Middle frontal gyrus (tissue), 1 donor: Measurements from ENCODE around the gene TSC22D2.
"Not testable (repeated sequence)": the region's sequence is repeated elsewhere in the genome, so short reads cannot be mapped to it uniquely, and the experiment has no call there.

Experiments
- DNase-seq: peaks from one replicate; pipeline ENCODE4 v3.0.0-alpha.2; 2015; ENCODE audit warnings: low spot score; ENCODE audit errors: extremely low spot score

TSC22D2 gene

DNA sequence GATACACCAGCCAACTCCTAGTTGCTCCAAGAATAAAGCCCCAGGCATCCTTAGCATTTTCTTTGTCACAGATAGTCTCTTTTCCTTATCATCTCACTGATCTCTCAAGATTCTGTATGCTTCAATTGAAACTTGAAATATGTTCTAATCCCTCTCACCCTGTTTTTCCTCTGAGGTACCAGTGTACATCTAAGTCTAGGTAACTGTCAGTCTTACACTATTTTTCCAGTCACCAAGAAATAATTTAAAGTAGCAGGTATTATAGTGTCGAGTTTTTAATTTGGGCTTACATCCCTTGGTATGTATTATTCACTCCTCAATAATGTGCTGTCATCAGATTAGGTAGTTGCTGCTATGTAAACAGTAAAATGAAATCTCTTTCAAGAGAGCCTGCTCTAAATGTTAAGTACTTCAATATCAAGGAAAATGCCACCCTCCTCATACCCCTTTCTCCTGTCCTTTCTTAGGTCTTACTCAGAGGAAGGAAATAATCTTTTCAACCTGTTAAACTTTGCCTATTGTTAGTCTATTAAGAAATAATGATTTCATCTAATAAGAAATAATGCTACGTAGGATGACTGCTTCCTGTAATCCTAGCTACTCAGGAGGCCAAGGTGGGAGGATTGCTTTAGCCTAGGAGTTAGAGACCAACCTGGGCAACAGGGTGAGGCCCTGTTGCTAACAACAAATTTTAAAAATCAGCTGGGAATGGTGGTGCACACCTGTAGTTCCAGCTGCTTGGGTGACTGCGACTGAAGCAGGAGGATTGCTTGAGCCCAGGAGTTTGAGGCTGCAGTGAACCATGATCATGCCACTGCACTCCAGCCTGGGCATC, 39.8 kb downstream of the TSC22D2 start:
- DNase-seq: no peak

DNA sequence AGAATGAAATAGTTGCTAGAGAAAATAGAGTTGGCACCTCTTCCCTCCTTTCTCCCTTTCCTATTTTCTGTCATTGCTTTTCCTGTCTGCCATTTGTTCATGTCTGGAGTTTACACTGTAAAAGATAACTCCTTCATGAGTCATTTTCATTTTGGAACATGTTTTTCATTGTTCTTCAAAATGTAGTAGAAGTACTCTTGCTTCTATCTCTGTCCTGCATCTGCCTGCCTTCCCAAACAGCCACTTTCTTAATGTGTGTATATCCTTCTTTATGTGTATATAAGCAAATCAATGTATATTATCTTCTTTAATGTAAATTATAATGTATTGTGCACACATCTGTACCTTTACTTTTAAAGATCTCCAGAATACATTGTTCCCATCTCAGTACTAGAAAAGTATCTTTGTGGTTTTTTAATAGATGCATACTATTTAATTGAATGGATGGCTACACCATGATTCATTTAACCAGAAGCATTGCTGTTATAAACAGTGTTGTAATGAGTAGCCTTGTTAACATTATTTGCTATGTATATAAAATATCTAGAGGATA, 41.1 kb downstream of the TSC22D2 start:
- DNase-seq: no peak

- DNase-seq: no peak
Observed at GRCh38 chr3:150450916-150451315, 42.8 kb downstream of the TSC22D2 start.

- no peak for DNase-seq
Observed at GRCh38 chr3:150451329-150452048, 43.4 kb downstream of the TSC22D2 start.

DNA sequence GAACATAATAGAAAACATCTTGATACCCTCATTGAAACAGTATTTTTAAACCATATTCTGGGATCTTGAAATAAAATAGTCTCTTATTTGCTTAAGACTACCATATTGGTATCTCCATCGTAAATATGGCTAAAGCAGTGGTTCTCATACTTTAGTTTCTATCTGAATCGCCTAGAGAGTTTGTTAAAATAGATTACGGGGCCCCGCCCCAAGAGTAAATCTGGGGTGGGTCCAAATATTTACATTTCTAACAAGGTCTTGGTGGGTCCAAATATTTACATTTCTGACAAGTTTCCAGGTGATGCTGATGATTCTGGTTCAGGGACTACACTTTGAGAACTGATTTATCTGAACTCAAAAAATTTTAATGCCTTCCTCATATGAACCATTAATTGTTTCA, 45.3 kb downstream of the TSC22D2 start:
- DNase-seq: no peak

DNA sequence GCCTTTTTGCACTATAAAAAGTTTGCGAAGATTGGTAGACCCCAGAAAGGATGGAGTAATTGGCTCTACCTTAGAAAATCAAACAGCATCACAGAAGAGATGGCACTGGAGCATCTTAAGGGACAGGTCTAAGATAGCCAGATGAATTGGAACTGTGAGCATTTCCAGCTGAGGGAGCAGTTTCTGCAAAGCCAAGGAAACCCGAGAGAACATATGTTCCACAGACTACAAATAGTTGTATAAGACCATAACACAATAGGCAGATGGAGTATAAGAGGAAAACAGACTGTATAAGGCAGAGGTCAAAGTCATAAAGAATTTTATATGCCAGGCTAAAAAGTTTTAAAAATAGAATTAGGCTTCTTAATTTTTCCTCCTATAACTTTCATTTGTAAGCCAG, 46.0 kb downstream of the TSC22D2 start:
- DNase-seq: no peak

- DNase-seq: no peak
Observed at GRCh38 chr3:150454622-150455021, 46.5 kb downstream of the TSC22D2 start.

GRCh38 chr3:150455341-150455740, 47.2 kb downstream of the TSC22D2 start:
- no peak for DNase-seq

DNA sequence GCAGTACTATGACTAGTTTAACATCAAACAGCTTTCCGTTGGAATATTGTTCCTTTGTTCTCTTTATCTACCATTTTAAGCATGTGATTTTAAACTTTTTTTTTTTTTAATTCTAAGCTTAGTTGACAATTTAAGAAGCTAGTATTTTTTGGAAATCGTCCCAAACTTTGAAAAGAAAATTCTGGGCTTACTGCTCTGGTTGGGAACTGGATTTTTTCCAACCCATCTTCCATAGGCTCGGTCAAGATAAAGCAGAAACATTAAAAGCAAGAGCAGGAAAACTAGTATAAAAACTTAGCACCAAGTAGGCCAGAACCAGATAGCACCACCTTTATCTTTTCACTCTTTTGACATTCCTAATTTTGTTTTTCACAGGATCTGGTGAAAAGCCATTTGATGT, 49.9 kb downstream of the TSC22D2 start:
- no peak for DNase-seq

GRCh38 chr3:150460484-150460883, 52.4 kb downstream of the TSC22D2 start:
- no peak for DNase-seq

GRCh38 chr3:150461399-150461798, 53.3 kb downstream of the TSC22D2 start:
- DNase-seq: no peak

- DNase-seq: no peak
Observed at GRCh38 chr3:150462108-150462507, 54.0 kb downstream of the TSC22D2 start.

DNA sequence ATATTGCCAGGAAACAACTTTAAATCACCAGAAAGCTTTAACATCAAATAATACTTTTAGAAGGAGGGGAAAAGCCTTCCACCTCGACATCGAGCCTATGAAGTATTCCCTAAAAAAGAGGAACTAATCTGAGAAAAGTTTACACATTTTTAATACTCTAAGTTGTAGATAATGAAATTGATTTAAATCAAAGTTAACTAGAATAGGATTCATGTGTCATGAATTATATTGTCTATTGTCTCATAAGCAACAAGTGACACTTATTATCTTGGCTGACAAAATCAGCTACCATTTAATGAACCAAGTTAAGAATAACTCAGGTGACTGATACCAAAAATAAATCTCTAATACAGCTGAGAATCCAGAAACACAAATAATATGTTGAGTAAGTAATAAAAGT, 56.6 kb downstream of the TSC22D2 start:
- no peak for DNase-seq

DNA sequence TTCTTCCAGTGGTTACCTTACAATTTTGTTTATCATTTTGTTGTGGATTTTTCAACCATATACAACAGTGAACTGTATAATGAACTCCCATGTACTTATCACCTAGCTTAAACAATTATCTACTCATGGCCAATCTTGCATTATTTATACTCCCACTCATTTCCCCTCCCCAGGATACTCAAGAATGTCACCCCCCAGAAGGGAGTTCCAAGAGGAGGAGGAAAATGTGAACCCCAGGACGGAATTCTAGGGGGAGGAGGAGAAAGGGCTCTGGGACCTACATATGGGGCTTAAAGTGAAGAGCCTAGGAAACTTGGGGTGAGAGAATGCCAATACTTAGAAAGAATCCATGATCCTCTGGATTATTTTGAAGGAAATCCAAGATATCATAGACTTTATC, 59.3 kb downstream of the TSC22D2 start:
- DNase-seq: no peak

- DNase-seq: no peak
Observed at GRCh38 chr3:150469031-150469930, 61.2 kb downstream of the TSC22D2 start.

DNA sequence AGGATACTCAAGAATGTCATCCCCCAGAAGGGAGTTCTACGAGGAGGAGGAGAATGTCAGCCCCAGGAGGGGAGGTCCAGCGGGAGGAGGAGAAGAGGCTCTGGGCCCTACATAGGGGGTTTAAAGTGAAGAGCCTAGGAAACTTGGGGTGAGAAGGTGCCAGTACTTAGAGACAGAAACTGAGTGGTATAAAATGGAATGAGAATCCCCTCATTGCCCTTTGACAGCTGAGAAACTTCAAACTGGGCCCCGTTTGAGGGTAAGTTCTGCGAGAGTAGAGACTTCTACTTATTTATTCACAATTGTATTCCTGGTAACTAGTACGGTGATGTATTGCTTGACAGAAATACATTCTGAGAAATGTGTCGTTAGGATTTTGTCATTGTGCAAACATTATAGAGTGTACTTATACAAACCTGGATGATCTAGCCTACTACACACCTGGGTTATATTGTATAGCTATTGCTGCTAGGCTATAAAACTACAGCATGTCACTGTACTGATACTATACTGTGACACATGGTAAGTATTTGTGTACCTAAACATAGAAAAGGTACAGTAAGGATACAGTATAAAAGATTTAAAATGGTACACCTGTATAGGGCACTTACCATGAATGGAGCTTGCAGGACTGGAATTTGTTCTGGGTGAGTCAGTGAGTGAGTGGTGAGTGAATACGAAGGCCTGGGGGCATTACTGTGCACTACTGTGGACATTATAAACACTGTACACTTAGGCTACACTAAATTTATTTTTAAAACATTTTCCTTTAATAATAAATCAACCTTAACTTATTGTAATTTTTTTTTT, 62.0 kb downstream of the TSC22D2 start:
- DNase-seq: no peak

GRCh38 chr3:150472421-150472820, 64.3 kb downstream of the TSC22D2 start:
- DNase-seq: no peak

DNA sequence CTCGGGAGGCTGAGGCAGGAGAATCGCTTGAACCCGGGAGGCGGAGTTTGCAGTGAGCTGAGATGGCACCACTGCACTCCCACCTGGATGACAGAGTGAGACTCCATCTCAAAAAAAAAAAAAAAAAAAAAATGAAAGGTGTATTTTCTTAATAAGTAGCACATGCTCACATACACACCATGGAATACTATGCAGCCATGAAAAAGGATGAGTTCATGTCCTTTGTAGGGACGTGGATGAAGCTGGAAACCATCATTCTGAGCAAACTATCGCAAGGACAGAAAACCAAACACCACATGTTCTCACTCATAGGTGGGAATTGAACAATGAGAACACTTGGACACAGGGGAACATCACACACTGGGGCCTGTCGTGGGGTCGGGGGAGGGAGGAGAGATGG, 65.1 kb downstream of the TSC22D2 start:
- not testable (repeated sequence) for DNase-seq

DNA sequence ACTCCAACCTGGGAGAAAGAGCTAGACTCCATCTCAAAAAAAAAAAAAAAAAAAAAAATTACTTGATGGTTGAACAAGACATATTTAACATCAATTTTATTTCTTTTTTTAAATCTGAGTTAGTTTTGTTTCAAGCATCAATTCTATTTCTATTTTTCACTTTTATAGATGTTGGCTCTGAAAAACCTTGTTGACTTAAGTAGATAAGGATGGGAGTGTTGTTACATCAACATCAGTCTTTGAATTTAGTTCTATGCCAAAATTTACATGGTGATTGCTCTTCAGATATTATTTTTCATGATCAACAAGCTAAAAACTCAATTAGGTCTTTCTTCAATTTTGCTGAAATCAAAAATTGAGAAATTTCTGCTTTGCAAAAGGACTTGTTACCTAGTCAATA, 71.3 kb downstream of the TSC22D2 start:
- DNase-seq: no peak

GRCh38 chr3:150480877-150481276, 72.8 kb downstream of the TSC22D2 start:
- no peak for DNase-seq

DNA sequence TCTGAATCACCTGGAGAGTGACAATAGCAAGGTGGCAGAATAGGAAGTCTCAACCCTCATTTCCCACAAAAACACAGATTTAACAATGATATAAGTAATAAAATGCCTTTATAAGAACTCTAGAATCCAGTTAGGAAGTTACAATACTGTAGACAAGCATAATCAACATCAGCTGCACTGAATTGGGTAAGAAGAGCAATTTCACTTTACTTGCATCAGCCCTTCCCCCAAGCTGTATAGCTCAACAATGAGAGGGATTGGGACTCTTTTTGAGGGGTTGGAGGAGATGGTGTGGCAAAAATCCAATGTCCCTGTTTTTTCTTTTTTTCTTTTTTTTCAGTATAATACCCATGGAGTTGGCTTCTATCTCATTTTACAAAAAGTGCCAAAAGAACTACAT, 75.1 kb downstream of the TSC22D2 start:
- no peak for DNase-seq
